Brain microvascular endothelial cell (primary cell): Measurements from ENCODE around the gene LRRC10B.

Experiments used
- DNase-seq: peaks from one replicate; pipeline ENCODE4 v3.0.0-alpha.2; 2020
- H3K27ac ChIP-seq: fragments of 250-450 bp; sonication (Bioruptor Pico); 2 replicates; pipeline ENCODE4 v1.5.1; 2020; ENCODE audit warnings: mild to moderate bottlenecking, moderate library complexity
- H3K27me3 ChIP-seq: fragments of 250-450 bp; sonication (Bioruptor Pico); replicated peaks from 2 replicates; pipeline ENCODE4 v1.5.1; 2020; ENCODE audit warnings: mild to moderate bottlenecking
- H3K36me3 ChIP-seq: fragments of 250-450 bp; sonication (Bioruptor Pico); replicated peaks from 2 replicates; pipeline ENCODE4 v1.5.1; 2020; ENCODE audit warnings: mild to moderate bottlenecking
- H3K4me3 ChIP-seq: 2 replicates; pipeline ENCODE4 v1.5.1; 2011; ENCODE audit warnings: low read depth, mild to moderate bottlenecking, control low read depth, low read length, moderate library complexity
- CTCF ChIP-seq: IDR thresholded peaks from 2 replicates; pipeline ENCODE4 v1.5.1; 2011; ENCODE audit warnings: low read depth, mild to moderate bottlenecking, moderate library complexity, low read length, control low read depth, inconsistent platforms; ENCODE audit errors: missing control alignments
- in situ Hi-C: cut with HindIII; loops from 2 replicates; pipeline ENCODE4 v1.10.0; 2017; ENCODE audit warnings: low sequenced_read_pairs, low pct_ligation_motif_present

Gene LRRC10B

GRCh38 chr11:61516191-61516590 lies 7.6 kb downstream of the LRRC10B start:
- TF ChIP-seq CTCF, result no peak
- in situ Hi-C loops, result no loop called here
- Histone ChIP-seq H3K4me3 (no peak overlapping the region), H3K27ac (no peak overlapping the region), H3K27me3 (peaks cover 1% of the 10 kb centered on the region), H3K36me3 (no peaks in the 10 kb centered on the region)
- DNase-seq, result no peak

- TF ChIP-seq CTCF, result peak; percentile 100
- Histone ChIP-seq H3K27me3 (no peaks in the 10 kb centered on the region), H3K4me3 (no peak overlapping the region), H3K27ac (no peak overlapping the region), H3K36me3 (no peaks in the 10 kb centered on the region)
- peak; percentile 4 for DNase-seq
- in situ Hi-C loops, result no loop called here
These were observed 8.4 kb downstream of the LRRC10B start for GRCh38 chr11:61516675-61517572.

- Histone ChIP-seq H3K36me3 (no peaks in the 10 kb centered on the region), H3K27ac (no peak overlapping the region), H3K4me3 (no peak overlapping the region), H3K27me3 (no peaks in the 10 kb centered on the region)
- in situ Hi-C loops, result no loop called here
- no peak for TF ChIP-seq CTCF
- DNase-seq, result no peak
These were observed 9.7 kb downstream of the LRRC10B start for GRCh38 chr11:61518032-61518795.

- in situ Hi-C loops, result no loop called here
- Histone ChIP-seq H3K4me3 (no peak overlapping the region), H3K27me3 (peaks cover 14% of the 10 kb centered on the region), H3K27ac (no peak overlapping the region), H3K36me3 (no peaks in the 10 kb centered on the region)
- no peak for TF ChIP-seq CTCF
- DNase-seq, result no peak
These were observed 14.3 kb downstream of the LRRC10B start for GRCh38 chr11:61522881-61523280.

GRCh38 chr11:61524446-61524845 lies 15.9 kb downstream of the LRRC10B start:
- H3K27ac ChIP-seq, result no peak overlapping the region
- TF ChIP-seq CTCF, result no peak
- in situ Hi-C loops, result no loop called here
- DNase-seq, result no peak
- no peak overlapping the region for H3K4me3 ChIP-seq
- H3K36me3 ChIP-seq, result no peaks in the 10 kb centered on the region
- H3K27me3 ChIP-seq, result peaks cover 23% of the 10 kb centered on the region
